IgD-negative memory B cell (primary cell): Measurements from ENCODE around the gene TMEM217. TPM values are rescaled to one million over a fixed set of nuclear protein-coding genes. Genes with fewer than 3 reads are reported as not detected.

Experiments
- H3K27ac Mint-ChIP-seq, 3 donors: one replicate each; pipeline ENCODE4 v1.8.0; 2020 to 2022; ENCODE audit warnings: mild to moderate bottlenecking in 3 of 3, mixed read lengths in 3 of 3, moderate library complexity in 1 of 3
- H3K27me3 Mint-ChIP-seq: one replicate; pipeline ENCODE4 v1.8.0; 2021; ENCODE audit warnings: mixed read lengths
- H3K36me3 Mint-ChIP-seq: one replicate; pipeline ENCODE4 v1.8.0; 2020; ENCODE audit warnings: mild to moderate bottlenecking, mixed read lengths
- H3K4me1 Mint-ChIP-seq, 3 donors: one replicate each; pipeline ENCODE4 v1.8.0; 2020 to 2022; ENCODE audit warnings: mixed read lengths in 3 of 3, mild to moderate bottlenecking in 1 of 3
- H3K4me3 Mint-ChIP-seq, 4 donors: one replicate each; pipeline ENCODE4 v1.8.0; 2020 to 2022; ENCODE audit warnings: mild to moderate bottlenecking in 4 of 4, mixed read lengths in 4 of 4, moderate library complexity in 3 of 4
- H3K9me3 Mint-ChIP-seq, 3 donors: one replicate each; pipeline ENCODE4 v1.8.0; 2020 to 2021; ENCODE audit warnings: mixed read lengths in 3 of 3, mild to moderate bottlenecking in 1 of 3
- polyA plus RNA-seq: library from polyadenylated mRNA; unstranded; fragments of 300-500 nt; fragmentation: Illumina TruSeq; gene quantifications from one replicate; pipeline ENCODE4 v1.2.3, GENCODE V29; 2021

The TMEM217 gene
- polyA plus RNA-seq, 1 donor from 2014 or later = not detected

DNA sequence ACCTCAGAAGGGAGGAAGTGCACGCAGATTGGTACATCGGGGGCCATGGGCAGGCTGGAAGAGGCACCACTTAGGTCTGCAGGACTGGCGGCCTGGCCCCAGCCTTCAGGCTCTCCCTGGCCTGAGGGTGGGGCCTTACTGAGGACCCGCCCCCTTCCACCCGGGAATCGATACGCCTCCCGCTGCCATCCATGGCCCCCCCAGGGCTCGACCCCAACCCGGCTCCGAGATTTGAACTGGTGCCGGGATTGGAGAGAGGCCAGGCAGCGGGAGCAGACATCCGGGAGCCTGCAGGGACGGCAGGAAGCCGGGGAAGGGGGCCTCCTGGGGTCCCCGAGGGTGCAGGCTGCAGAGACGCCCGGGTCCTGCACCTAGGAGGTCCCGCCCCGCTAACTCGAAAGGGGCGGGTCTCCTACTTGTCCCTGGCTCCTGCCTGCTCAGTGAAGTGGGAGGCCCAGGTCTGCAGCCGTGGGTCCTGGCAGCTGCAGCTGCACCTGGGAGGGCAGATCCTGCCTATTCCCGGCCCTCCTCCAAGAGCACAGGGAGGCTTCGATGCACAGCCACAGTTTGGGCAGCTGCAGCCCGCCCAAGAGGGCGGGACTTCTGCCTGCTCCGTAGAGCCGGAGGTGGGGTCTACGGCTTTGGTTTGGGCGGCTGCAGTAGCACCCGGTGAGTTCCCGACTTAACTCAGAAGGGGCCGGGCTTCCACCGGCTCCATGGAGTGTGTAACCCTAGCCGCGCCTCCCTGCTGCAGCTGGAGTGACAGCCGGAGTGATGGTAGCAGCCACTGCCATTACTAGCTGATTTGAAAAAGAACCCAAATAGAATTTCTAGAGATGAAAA lies 35.6 kb downstream of the TMEM217 start:
- Mint-ChIP-seq H3K9me3 (no peaks in the 10 kb centered on the region), H3K27me3 (no peaks in the 10 kb centered on the region), H3K27ac (no peak overlapping the region), H3K4me3 (peak overlapping the region; percentile 84 to 93 (median 89)), H3K36me3 (peaks cover 1% of the 10 kb centered on the region), H3K4me1 (peaks cover 5 to 15% (median 9%) of the 10 kb centered on the region in 3 donors)

DNA sequence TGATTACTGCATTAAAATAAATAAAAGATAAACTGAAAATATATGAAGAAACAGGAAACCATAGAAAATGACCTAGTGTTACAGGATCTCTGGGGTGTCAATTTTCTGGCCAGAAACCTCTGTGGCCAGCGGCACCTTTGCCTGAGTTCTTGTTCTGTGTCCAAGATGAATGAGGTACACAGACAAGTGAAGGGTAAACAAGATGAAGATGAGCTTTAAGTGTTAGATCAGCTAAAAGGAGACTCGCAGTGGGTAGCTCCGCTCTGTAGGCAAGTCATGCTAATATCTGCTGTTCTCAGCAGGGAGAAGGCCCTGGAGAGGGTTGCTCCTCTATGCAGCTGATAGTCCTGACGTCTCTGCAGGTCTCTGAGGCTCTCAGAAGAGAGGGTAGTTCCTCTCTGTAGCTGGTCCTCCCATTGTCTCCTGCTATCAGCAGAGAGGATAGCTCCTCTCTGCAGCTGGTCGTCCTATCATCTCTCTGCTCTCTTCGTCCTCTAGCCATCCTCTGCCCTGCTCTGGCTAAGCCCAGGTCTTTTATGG lies 36.3 kb downstream of the TMEM217 start:
- H3K27me3 Mint-ChIP-seq = no peaks in the 10 kb centered on the region
- H3K4me3 Mint-ChIP-seq = peak overlapping the region; percentile 84 to 93 (median 89)
- peaks cover 1% of the 10 kb centered on the region for H3K36me3 Mint-ChIP-seq
- no peak overlapping the region for H3K27ac Mint-ChIP-seq
- H3K9me3 Mint-ChIP-seq = no peaks in the 10 kb centered on the region
- peaks cover 5 to 15% (median 9%) of the 10 kb centered on the region in 3 donors for H3K4me1 Mint-ChIP-seq

DNA sequence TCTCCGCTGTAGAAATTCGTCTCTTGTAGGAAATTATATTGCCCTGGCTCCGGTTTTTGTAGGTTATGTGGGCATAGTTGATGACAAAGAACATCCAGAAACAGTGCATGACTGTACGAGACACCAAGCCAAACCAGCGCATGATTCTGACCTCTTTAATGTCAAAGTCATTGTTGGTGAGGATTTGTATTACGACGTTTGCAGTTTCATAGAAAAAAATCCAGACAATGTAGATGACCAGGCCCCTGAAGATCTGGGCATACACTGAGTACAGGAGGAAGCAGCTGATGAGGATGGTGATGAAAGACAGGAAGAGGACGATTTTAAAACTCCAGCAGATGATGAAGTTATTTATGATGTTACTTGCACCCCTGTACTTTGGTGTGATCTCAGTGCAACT lies 39.4 kb downstream of the TMEM217 start:
- Mint-ChIP-seq H3K27ac (no peak overlapping the region), H3K4me1 (peaks cover 5 to 15% (median 9%) of the 10 kb centered on the region in 3 donors), H3K9me3 (no peaks in the 10 kb centered on the region), H3K27me3 (no peaks in the 10 kb centered on the region), H3K36me3 (no peaks in the 10 kb centered on the region), H3K4me3 (no peak overlapping the region)

DNA sequence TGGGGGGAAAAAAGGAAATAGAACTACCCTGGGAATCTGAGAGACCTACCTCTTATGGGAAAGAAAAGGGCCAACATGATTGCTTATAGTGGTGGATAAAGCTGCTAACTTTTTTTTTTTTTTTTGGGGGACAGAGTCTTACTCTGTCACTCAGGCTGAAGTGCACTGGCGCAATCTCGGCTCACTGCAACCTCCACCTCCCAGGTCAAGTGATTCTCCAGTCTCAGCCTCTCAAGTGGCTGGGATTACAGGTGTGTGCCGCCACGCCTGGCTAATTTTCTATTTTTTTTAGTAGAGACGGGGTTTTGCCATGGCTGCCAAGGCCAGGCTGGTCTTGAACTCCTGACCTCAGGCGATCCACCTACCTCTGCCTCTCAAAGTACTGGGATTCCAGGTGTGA lies 39.9 kb downstream of the TMEM217 start:
- H3K36me3 Mint-ChIP-seq = no peaks in the 10 kb centered on the region
- no peaks in the 10 kb centered on the region for H3K27me3 Mint-ChIP-seq
- no peak overlapping the region for H3K4me3 Mint-ChIP-seq
- H3K4me1 Mint-ChIP-seq = peaks cover 4 to 14% (median 8%) of the 10 kb centered on the region in 3 donors
- H3K27ac Mint-ChIP-seq = peak overlapping the region in 1 of 3 donors; percentile 25
- H3K9me3 Mint-ChIP-seq = no peaks in the 10 kb centered on the region

DNA sequence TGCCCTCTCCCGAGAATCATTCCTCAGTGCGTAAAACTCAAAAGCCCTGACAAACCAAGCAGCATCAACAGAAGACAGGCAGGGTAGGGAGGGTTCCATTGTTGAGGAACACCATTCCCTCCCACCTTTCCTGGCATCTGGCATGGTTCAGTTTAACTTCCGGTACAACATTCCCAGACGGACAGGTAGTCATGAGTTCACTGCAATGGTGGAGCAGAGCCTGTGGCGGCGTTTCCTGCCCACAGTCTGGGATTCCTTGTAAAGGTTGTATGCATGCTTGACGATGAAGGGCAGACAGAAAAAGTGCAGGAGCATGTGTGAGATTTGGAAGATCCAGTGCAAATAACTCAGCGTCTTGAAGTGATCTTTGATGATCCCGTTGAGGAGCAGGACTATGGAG lies 45.7 kb downstream of the TMEM217 start:
- Mint-ChIP-seq H3K4me3 (no peak overlapping the region), H3K27ac (no peak overlapping the region), H3K4me1 (peaks cover 4 to 5% (median 4%) of the 10 kb centered on the region in 3 donors), H3K9me3 (no peaks in the 10 kb centered on the region), H3K36me3 (no peaks in the 10 kb centered on the region), H3K27me3 (peaks cover 1% of the 10 kb centered on the region)

DNA sequence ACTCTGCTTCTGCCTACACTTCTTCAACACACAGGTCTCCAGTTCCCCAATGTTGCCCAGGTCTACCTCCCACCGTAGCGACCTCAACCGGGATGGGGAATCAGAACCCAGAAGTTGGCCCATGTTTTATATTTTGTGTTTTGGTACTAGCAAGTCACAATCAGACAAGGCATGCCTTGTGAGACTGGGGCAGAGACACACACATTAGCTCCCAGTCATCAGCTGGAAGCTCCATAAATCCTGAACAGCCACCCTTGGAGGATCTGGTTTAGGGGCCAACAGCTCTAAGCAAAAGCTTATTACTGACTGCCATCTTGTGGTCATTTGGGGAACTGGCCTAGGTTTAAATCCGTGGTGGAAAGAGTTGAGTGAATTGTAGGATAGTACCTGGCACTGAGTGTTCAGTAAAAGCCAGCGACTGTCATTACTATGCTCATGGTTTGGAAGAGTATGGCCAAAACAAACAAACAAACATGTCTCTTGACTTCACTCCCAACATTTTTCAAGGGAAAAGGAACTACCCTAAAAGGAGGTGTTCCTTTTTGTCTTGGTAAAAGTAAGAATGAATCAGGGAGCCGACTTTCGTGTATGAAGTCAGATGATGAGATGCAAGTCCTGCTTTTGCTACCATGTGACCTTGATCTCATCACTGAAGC lies 47.5 kb downstream of the TMEM217 start:
- H3K4me3 Mint-ChIP-seq = no peak overlapping the region

DNA sequence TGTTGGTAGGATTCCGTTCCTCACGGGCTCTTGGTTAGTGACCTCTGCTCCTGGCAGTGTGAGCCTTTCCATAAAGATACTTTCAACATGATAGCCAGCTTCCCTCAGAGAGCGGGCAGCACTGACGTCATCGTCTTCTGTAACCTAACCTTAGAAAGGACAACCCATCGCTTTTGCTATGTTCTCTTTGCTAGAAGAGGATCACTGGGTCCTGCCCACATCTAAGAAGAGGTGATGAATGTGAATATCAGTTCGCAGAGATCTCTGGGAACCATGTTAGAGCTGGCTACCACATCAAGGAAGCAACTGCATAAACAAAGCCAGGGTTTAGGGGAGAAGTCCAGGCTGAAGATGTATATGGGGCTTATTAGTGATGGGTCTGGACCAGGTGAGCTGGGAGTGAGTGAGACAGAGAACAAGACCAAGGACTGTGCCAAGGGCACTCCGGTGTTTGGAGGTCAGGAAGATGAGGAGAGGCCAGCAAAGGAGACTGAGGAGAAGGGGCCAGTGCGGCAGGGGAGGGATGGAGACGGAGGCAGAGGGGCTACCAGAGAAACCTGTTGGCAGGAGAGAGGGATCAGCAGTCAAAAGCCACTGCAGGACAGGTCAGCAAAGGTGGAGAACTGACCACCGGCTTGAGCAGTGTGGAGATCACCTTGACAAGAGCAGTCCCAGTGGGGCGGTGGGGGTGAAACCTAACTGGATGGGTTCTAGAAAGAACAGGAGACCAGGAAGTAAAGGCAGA lies 48.3 kb downstream of the TMEM217 start:
- H3K4me1 Mint-ChIP-seq = peaks cover 4 to 5% (median 4%) of the 10 kb centered on the region in 3 donors
- H3K36me3 Mint-ChIP-seq = no peaks in the 10 kb centered on the region
- no peaks in the 10 kb centered on the region for H3K9me3 Mint-ChIP-seq
- peak overlapping the region in 1 of 3 donors; percentile 76 for H3K27ac Mint-ChIP-seq
- H3K27me3 Mint-ChIP-seq = peaks cover 1% of the 10 kb centered on the region
- H3K4me3 Mint-ChIP-seq = peak overlapping the region in 2 of 4 donors; percentile 34 to 65

More for the DNA sequence above, 47.5 kb downstream of the TMEM217 start:
- Mint-ChIP-seq H3K4me1 (peaks cover 4 to 5% (median 4%) of the 10 kb centered on the region in 3 donors), H3K27me3 (peaks cover 1% of the 10 kb centered on the region), H3K9me3 (no peaks in the 10 kb centered on the region), H3K27ac (no peak overlapping the region), H3K36me3 (no peaks in the 10 kb centered on the region)

DNA sequence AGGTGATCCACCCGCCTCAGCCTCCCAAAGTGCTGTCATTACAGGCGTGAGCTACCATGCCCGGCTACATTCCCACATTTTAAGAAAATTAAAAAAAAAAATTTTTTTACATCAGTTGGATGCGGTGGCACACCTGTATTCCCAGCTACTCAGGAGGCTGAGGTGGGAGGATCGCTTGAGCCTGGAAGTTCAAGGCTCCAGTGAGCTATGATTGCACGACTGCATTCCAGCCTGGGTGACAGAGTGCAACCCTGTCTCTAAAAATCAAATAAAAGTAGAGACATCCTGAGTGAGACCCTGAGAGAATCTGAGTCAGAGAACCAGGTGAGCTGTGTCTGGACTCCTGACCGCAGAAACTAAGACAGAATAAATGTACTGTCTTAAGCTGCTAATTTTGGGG lies 49.2 kb downstream of the TMEM217 start:
- H3K4me1 Mint-ChIP-seq = peaks cover 4 to 5% (median 4%) of the 10 kb centered on the region in 3 donors
- no peak overlapping the region for H3K27ac Mint-ChIP-seq

DNA sequence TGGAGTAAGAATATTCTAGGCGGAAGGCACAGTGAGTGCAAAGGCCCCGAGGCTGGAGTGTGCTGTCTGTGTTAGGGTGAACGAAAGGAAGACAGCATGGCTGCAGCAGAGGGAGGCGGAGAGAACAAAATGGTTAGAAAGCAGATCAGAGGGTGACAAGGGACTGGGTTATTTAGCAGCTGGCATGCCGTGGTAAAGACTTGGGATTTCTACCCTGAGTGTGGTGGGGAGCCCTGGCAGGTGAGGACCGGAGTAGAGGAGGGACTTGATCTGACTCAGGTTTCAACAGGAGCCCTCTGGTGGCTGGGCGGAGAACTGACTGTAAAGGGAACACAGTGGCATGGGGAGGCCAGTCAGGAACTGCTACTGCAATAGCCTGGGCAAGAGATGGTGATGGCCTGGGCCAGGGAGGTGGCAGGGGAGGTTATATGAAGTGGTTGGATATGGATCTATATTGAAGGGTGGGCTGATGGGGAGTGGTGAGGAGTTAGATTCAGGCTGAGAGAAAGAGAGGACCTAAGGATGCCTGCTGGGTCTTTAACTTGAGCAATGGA lies 50.0 kb downstream of the TMEM217 start:
- Mint-ChIP-seq H3K27ac (peak overlapping the region in 1 of 3 donors; percentile 31), H3K4me3 (no peak overlapping the region), H3K9me3 (no peaks in the 10 kb centered on the region), H3K4me1 (peaks cover 4 to 7% (median 5%) of the 10 kb centered on the region in 3 donors), H3K27me3 (peaks cover 1% of the 10 kb centered on the region), H3K36me3 (no peaks in the 10 kb centered on the region)

More for the DNA sequence above, 49.2 kb downstream of the TMEM217 start:
- H3K9me3 Mint-ChIP-seq = no peaks in the 10 kb centered on the region
- H3K4me3 Mint-ChIP-seq = no peak overlapping the region
- H3K36me3 Mint-ChIP-seq = no peaks in the 10 kb centered on the region
- peaks cover 1% of the 10 kb centered on the region for H3K27me3 Mint-ChIP-seq

DNA sequence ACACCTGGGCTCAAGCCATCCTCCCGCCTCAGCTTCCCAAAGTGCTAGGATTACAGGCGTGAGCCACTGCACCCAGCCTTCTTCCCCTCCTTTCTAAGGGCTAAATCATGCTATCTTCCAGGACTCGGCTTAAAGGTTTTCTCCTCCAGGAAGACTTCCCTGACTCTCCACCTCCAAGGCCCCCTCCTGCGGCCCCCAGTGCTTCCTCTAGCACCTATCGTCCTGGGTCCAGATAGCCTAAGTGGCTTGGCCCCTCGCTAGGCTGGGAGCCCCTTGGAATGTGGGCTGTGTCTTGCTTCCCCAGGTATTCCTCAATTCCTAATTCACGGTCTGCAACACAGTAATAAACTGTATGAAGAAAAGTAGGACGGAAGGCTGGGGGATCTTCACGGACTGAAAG lies 51.3 kb downstream of the TMEM217 start:
- H3K36me3 Mint-ChIP-seq = no peaks in the 10 kb centered on the region
- H3K4me1 Mint-ChIP-seq = peaks cover 4 to 12% (median 6%) of the 10 kb centered on the region in 3 donors
- no peak overlapping the region for H3K4me3 Mint-ChIP-seq
- H3K27ac Mint-ChIP-seq = peak overlapping the region in 1 of 3 donors; percentile 25
- H3K27me3 Mint-ChIP-seq = peaks cover 1% of the 10 kb centered on the region
- H3K9me3 Mint-ChIP-seq = no peaks in the 10 kb centered on the region

DNA sequence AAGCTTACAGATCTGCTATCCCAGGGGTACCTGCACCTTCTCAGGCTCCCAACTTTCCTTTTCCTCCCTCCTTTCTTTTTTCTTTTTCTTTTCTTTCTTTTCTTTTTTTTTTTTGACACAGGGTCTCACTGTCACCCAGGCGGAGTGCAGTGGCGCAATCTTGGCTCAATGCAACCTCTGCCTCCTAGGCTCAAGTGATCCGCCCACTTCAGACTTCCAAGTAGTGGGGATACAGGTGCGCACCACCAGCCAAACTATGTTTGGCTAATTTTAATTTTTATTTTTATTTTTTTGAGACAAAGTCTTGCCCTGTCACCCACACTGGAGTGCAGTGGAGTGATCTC lies 52.0 kb downstream of the TMEM217 start:
- H3K27me3 Mint-ChIP-seq = peaks cover 1% of the 10 kb centered on the region
- no peaks in the 10 kb centered on the region for H3K9me3 Mint-ChIP-seq
- peaks cover 4 to 12% (median 6%) of the 10 kb centered on the region in 3 donors for H3K4me1 Mint-ChIP-seq
- no peak overlapping the region for H3K4me3 Mint-ChIP-seq
- H3K27ac Mint-ChIP-seq = no peak overlapping the region
- H3K36me3 Mint-ChIP-seq = no peaks in the 10 kb centered on the region

DNA sequence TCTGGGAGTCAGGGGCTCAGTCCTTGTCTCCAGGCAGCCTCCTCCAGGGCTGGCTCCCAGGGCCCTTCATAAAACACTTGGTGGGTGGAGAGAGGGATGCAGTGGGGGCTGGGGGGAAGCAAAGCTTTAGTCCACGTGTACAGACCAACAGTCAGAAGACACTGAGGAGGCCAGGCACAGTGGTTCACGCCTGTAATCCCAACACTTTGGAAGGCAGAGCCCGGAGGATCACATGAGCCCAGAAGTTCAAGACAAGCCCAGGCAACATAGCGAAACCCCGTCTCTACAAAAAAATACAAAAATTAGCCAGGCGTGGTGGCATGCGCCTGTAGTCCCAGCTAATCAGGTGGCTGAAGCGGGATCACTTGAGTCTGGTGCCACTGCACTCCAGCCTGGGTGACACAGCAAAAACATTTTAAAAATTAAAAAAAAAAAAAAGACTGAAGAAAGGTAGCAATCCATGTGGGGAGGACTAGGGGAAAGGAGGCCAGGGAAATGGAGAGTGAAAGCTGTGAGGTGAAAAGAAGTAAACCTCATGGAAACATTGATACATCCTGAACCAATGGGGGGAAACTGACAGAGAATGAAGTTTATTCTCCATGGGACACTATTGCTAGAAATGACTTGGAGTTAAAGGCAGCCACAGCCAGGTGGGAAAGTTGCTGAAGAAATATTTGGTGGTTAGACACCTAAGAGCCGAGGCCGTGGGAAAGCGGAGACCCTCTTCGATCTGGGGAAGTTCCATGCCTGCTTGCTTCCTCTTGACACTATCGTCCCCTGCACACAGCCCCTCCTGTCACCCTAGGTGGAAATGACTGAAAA lies 52.6 kb downstream of the TMEM217 start:
- H3K4me3 Mint-ChIP-seq = no peak overlapping the region
- H3K4me1 Mint-ChIP-seq = peaks cover 4 to 9% (median 6%) of the 10 kb centered on the region in 3 donors
- H3K36me3 Mint-ChIP-seq = no peaks in the 10 kb centered on the region
- H3K27ac Mint-ChIP-seq = no peak overlapping the region
- H3K27me3 Mint-ChIP-seq = peaks cover 1% of the 10 kb centered on the region
- no peaks in the 10 kb centered on the region for H3K9me3 Mint-ChIP-seq

DNA sequence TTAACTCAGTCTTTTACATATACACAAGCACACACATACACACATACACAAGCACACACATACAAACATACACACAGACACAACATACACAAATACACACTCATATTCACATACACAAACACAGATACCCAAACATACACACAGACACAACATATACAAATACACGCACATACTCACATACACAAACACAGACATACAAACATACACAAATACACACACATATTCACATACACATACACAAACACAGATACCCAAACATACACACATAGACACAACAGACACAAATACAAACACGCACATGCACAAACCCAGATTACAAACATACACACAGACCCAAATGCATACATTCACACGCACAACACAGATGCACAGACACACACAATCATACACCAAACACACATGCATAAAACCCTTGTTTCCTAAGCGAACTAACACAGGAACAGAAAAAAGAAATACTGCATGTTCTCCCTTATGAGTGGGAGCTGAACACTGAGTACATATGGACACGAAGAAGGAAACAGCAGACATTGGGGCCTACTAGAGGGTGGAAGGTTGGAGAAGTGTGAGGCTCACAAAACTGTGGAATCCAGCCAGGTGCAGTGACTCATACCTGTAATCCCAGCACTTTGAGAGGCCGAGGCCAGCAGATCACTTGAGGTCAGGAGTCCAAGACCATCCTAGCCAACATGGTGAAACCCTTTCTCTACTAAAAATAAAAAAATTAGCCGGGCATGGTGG lies 53.8 kb downstream of the TMEM217 start:
- Mint-ChIP-seq H3K27ac (no peak overlapping the region), H3K9me3 (no peaks in the 10 kb centered on the region), H3K4me1 (peaks cover 4 to 7% (median 6%) of the 10 kb centered on the region in 3 donors), H3K27me3 (no peaks in the 10 kb centered on the region), H3K4me3 (no peak overlapping the region), H3K36me3 (no peaks in the 10 kb centered on the region)
